GM21619 (cell line): ENCODE data around the gene CD180.
"Not testable (repeated sequence)": the region's sequence is repeated elsewhere in the genome, so short reads cannot be mapped to it uniquely, and the experiment has no call there.

Source experiments
- ATAC-seq: cut with Tn5 transposase; IDR thresholded peaks from one replicate; pipeline ENCODE4 v1.9.1; 2021; ENCODE audit not compliant: unreplicated experiment

The CD180 gene

GRCh38 chr5:67189931-67190330 lies 6.7 kb downstream of the CD180 start:
- ATAC-seq = no peak

GRCh38 chr5:67189079-67189354 lies 7.6 kb downstream of the CD180 start:
- no peak for ATAC-seq

GRCh38 chr5:67188274-67189078 lies 8.1 kb downstream of the CD180 start:
- no peak for ATAC-seq

GRCh38 chr5:67187006-67187715 lies 9.4 kb downstream of the CD180 start:
- peak; percentile 63 for ATAC-seq

- no peak for ATAC-seq
Measured at GRCh38 chr5:67183859-67184258, 12.7 kb downstream of the CD180 start.

GRCh38 chr5:67182301-67182790 lies 14.3 kb downstream of the CD180 start:
- ATAC-seq = no peak

GRCh38 chr5:67181648-67182221 lies 14.9 kb downstream of the CD180 start:
- no peak for ATAC-seq

- ATAC-seq = no peak
Measured at GRCh38 chr5:67179697-67180361, 16.8 kb downstream of the CD180 start.

GRCh38 chr5:67178966-67179365 lies 17.6 kb downstream of the CD180 start:
- ATAC-seq = no peak

- ATAC-seq = no peak
Measured at GRCh38 chr5:67178085-67178484, 18.5 kb downstream of the CD180 start.

GRCh38 chr5:67176936-67177335 lies 19.7 kb downstream of the CD180 start:
- no peak for ATAC-seq

- ATAC-seq = no peak
Measured at GRCh38 chr5:67173959-67174358, 22.6 kb downstream of the CD180 start.

- not testable (repeated sequence) for ATAC-seq
Measured at GRCh38 chr5:67173351-67173750, 23.2 kb downstream of the CD180 start.

- ATAC-seq = no peak
Measured at GRCh38 chr5:67170767-67171166, 25.8 kb downstream of the CD180 start.

- ATAC-seq = no peak
Measured at GRCh38 chr5:67168069-67168468, 28.5 kb downstream of the CD180 start.

- peak; percentile 47 for ATAC-seq
Measured at GRCh38 chr5:67166460-67167285, 29.9 kb downstream of the CD180 start.

GRCh38 chr5:67165526-67166459 lies 30.8 kb downstream of the CD180 start:
- peak; percentile 87 for ATAC-seq

GRCh38 chr5:67164856-67165525 lies 31.6 kb downstream of the CD180 start:
- no peak for ATAC-seq
